Activated gamma-delta T cell treated with anti-CD3 and anti-CD28 coated beads, Interleukin-2, amount 50 U/mL, for 16 hours (primary cell): ENCODE data around the gene SLC25A25.
A peak's percentile ranks its signal among the peaks of the same experiment; 100 is the strongest.
"Not testable (repeated sequence)": the region's sequence is repeated elsewhere in the genome, so short reads cannot be mapped to it uniquely, and the experiment has no call there.

Experiments
- DNase-seq: peaks from one replicate; pipeline ENCODE4 v3.0.0-alpha.2; 2020; ENCODE audit warnings: low read depth

The SLC25A25 gene

DNA sequence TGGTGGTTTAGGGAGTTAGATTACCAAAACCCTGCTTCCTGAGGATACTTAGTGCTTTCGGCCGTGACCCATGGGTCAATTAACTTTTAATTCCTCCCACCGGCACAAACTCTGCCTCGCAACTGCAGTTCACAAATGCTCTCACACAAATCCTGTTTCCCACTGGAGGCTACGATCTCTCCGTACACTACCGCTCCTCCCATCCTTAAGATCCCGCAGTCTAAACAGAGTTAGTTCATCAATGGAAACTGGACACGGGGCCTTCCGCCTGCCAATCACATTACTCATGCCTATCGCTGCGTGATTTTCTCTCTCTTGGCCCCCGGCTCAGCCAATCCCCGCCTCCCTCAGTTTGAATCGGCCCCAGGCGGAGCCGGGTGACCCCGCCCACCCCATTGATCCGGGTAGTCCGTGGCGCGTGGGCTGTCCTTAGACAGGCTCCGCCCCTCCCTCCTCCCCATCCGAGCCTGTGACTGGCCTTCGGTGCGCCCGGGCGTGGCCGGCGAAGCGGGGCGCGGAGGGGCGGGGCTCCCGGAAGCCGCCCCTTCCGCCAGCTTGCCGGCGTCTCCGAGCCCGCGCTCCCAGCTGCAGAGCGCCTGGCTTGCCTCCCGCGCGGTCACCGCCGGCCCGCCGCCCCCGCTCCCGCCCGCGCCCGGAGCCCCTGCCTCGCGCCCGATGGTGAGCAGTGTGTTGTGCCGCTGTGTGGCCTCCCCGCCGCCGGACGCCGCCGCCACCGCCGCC, at the start of gene SLC25A25:
Gene SLC25A25 (plus strand): TSS at position 588 of the 741 bp plus-strand sequence. CDS start 88 bp downstream, at position 676.
- DNase-seq, result peak; percentile 100

DNA sequence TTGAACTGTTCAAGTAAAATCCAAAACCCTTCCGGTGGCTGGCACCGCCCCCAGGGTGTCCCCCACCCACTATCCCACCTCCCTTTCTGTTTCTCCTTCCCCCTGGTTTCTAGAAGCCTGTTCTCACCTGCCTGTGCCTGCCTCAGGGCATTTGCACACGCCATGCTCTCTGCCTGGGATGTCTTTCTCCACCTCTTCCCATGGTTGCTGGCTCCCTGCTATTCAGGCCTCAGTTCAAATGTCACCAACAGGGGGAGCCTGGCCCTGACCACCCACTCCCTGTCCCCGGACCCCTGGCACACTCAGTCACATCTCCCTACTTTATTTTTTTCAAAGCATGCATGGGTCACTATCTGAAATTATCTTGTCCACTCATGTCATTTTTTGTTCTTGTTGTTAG, 47.3 kb upstream of the SLC25A25 start:
- DNase-seq, result no peak

DNA sequence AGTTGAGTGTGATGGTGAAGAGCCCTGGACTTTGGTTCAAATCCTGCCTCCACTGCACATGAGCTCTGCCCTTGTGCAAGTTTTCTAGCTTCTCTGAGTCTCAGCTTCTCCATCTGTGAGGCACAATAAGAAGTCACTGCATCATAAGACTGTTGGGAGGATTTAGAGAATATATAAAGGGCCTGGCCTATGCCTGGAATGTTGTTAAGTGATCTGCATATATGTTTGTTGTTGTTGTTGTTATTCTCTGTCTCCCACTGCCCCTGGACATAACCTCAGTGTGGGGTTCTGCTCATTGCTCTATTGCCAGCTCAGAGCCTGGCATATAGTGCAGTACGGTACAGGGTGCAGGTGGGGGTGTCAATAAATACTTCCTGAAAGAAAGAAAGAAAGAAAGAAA, 46.9 kb upstream of the SLC25A25 start:
- DNase-seq, result no peak

DNA sequence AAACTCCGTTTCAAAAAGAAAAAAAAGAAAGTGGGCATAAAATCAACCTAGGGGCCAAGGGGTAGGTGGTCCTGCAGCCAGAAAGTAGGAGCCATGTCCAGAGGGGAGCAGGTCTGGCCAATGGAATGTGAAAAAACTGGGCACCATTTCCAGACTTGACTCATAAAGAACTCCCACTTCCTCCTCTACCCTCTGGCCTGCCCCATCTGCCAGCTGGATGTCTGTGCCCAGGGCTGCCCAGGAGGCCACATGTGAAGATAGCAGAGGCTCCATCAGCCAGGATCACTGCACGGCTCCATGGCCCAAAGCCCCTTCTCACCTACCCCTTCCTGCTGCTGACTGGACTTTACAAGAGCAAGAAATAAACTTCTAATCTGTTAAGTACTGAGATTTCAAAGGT, 45.1 kb upstream of the SLC25A25 start:
- DNase-seq, result no peak

DNA sequence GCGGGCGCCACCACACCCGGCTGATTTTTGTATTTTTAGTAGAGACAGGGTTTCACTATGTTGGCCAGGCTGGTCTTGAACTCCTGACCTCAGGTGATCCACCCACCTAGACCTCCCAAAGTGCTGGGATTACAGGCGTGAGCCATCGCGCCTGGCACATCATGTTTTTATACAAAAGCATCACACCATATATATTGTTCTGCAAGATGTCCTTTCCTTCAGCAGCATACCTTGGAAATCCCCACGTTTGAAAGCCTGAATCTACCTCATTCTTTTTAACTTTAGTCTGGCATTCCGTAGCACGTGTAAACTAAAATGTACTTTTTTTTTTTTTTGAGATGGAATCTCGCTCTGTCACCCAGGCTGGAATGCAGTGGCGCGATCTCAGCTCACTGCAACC, 44.4 kb upstream of the SLC25A25 start:
- not testable (repeated sequence) for DNase-seq

DNA sequence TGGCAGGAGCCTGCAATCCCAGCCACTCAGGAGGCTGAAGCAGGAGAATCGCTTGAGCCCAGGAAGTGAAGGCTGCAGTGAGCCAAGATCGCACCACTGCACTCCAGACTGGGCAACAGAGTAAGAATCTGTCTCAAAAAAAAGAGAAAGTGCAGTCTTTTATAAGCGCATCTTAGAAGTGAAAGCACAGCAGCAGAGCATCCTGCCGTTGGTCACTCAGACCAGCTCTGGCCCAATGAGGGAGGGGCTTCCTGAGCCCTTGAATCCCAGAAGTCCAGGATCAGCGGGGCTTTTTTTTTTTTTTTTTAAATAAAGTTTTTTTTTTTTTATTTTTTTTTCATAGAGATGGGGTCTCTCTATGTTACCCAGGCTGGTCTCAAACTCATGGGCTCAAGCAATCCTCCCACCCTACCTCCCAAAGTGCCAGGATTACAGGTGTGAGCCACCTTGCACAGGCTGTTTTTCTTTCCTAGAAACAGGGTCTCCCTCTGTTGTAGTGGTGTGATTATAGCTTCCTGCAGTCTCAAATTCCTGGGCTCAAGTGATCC, 43.2 kb upstream of the SLC25A25 start:
- DNase-seq, result no peak

DNA sequence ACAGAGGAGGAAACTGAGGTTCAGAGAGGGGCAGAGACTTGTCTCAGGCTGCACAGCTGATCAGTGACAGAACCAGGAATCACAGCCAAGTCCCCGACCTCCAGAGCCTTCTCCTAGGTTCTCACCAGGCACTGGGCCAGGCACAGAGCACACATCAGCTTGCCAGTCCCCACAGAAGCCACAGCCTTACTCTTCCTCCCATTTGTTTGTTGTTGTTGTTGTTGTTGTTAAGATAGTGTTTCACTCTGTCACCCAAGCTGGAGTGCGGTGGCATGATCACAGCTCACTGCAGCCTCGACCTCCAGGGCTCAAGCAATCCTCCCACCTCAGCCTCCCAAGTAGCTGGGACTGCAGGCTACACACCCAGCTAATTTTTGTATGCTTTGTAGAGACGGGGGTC, 42.3 kb upstream of the SLC25A25 start:
- no peak for DNase-seq

DNA sequence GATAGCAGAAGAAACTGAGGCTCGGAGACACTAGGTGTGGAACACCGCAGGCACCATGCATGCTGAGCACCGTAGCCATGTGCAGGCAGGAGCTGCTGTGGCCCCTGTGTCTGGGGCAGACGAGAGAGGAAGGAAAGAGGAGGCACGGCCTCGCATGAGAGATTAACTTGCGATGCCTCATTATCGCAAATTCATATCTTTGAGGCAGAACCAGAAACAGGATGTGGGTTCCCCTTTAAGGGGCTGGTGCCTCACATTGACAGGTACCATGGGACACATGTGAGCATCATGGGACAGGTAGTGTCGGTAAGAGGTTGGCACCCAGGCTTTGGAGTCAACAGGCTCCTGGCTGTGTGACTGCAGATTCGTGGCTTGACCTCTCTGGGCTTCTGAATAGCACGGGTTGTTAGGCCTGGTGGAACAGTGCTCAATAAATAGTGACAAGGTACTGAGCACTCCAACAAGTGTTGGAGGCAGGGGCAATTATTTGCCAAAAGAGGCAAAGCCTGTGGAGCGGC, 41.7 kb upstream of the SLC25A25 start:
- DNase-seq, result peak; percentile 69

DNA sequence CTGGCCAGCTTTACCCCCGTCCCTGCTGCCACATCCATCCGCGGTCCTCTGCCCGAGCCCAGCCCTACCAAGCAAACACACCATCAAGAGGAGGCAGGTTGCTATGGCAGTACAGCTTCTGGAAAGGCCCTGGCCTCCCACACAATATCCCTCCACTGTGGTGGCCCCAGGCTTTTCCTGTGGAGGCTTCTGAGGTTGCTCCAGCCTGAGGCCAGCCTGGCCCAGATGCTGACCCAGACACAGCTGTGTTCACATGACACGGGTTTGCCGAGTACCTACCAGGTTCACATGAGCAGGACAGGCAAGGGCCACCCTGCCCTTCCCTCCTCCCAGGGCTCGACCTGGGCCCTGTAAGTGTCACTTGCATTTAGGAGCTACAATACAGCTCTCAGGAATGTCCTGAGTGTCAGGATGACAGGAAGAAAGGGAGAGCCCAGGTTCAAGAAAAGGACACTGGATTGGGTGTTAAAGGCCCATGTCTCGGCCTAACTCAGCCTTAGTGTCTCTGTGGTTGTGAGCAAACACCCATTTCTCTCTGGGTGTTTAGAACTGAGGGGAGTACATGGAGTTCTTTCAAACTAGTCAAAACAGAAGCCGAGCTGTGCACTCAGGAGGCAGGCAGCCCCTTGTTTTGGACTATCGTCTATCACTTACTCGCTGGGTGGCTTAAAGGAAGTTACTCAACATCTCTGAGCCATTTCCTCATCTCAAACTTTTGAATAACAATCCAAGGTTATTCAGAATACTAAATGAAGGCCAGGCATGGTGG, 41.1 kb upstream of the SLC25A25 start:
- DNase-seq, result peak; percentile 34

DNA sequence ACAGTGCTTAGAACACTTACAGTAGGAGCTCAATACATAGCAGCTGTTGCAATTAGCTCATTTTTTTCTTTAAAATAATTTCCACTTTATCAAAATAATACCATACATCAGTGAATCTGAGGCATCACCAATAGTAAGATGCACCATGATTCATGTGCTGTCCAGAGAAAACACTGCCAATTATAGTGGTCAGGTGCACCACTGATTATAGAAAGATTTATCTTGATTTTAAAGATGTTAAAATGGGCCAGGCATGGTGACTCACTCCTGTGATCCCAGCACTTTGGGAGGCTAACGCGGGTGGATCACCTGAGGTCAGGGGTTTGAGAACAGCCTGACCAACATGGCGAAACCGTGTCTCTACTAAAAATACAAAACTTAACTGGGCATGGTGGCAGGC, 40.3 kb upstream of the SLC25A25 start:
- no peak for DNase-seq

DNA sequence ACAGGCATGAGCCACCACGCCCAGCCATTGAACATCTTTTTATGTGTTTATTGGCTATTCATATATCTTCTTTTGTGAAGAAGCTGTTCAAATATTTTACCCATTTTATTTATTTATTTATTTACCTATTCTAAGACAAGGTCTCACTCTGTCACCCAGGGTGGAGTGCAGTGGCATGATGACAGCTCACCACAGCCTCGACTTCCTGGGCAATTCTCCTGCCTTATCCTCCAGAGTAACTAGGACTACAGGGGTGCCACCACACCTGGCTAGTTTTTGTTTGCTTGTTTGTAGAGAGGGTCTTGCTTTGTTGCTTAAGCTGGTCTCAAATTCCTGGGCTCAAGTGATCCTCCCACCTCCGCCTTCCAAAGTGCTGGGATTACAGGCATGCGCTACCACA, 34.4 kb upstream of the SLC25A25 start:
- no peak for DNase-seq

DNA sequence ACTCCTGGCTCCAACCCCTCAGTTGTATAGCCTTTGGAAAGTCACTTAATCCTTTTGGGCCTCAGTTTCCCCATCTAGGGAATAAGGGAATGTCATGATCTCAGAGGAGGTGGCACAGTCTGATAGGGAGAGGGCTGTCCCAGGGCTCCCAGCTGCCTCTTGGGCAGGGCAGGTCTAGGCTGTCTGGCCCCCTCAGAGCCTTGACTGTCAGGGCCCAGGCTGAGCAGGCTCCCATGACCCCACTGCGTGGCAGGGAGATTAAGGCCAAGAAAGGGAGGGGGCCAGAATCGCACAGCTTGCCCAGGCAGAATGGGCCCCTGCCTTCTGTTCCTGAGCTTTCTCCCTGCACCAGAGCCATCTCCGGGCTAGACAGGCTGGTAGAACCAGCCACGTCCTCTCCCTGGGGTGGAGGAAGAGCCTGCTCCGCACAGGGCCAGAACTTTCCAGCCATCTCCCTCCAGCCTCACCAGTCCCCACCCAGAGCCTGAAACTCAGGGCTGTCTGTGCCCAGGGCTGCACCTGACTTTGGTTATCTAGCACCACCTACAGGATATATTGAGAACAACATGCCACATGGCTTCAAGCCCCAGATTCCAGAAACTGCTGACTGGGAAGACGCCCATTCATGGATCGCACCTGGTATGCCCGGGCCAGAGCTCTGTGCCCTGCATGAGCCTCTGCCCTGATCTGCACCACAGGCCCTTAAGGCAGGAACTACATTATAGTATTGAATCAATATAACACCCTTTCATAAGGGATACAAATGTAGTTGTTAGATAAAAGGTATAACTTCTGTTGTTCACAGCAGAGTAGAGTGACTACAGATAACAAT, 33.0 kb upstream of the SLC25A25 start:
- peak; percentile 49 for DNase-seq

DNA sequence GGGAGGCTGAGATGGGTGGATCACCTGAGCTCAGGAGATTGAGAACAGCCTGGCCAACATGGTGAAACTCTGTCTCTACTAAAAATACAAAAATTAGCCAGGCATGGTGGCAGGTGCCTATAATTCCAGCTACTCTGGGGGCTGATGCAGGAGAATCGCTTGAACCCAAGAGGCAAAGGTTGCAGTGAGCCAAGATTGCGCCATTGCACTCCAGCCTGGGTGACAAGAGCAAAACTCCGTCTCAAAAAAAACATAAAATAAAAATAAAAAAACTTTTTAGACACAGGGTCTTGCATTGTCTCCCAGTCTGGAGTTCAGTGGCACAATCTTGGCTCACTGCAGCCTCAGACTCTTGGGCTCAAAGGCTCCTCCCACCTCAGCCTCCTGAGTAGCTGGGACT, 31.5 kb upstream of the SLC25A25 start:
- DNase-seq, result not testable (repeated sequence)

DNA sequence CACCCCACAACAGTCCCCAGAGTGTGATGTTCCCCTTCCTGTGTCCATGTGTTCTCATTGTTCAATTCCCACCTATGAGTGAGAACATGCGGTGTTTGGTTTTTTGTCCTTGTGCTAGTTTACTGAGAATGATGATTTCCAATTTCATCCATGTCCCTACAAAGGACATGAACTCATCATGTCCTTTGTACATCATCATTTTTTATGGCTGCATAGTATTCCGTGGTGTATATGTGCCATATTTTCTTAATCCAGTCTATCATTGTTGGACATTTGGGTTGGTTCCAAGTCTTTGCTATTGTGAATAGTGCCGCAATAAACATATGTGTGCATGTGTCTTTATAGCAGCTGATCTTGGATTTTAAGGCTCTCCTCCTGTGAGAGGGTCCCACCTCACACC, 27.2 kb upstream of the SLC25A25 start:
- DNase-seq, result not testable (repeated sequence)

DNA sequence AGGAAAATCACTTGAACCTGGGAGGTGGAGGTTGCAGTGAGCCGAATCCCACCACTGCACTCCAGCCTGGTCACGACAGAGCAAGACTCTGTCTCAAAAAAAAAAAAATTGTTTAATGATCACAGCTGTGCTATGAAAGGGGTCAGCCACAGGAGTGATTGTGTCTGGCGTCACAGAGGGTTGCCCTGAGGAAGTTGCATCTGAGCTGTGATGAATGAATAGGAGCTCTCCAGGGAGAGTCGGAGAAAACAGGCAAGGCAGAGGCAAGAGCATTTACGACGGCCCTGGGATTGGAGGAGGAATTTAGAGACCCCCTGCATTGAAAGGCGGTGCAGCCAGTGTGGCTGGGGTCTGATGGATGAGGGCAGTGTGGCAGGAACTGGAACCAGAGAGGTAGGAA, 26.0 kb upstream of the SLC25A25 start:
- DNase-seq, result no peak

DNA sequence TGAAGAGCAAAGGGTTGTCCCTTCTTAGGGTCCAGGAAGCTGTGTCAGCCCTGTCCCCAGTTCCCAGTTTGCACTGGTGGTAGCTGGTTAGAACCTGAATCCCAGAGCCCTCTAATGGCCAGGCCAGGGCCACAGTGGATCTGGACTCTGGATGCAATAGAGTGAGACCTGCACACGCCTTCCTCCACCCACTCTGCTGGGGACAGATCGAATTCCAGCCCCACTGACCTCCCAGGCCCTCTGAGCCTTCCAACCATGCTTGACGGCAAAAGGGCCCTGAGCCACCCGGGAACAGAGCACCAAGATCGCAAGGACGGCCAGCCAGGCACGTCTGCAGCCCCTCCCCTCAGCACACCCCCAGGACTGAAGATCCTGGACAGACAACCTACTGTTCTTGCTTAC, 24.6 kb upstream of the SLC25A25 start:
- DNase-seq, result no peak

DNA sequence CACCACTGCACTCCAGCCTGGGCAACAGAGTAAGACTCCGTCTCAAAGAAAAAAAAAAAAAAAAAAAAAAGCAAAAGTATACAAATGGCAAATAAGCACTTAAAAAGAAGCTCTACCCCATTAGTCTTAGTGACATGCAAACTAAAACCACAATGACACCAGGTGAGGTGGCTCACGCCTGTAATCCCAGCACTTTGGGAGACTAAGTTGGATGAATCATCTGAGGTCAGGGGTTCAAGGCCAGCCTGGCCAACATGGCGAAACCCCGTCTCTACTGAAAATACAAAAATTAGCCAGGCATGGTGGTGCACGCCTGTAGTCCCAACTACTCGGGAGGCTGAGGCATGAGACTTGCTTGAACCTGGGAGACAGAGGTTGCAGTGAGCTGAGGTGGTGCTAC, 22.6 kb upstream of the SLC25A25 start:
- DNase-seq, result not testable (repeated sequence)

DNA sequence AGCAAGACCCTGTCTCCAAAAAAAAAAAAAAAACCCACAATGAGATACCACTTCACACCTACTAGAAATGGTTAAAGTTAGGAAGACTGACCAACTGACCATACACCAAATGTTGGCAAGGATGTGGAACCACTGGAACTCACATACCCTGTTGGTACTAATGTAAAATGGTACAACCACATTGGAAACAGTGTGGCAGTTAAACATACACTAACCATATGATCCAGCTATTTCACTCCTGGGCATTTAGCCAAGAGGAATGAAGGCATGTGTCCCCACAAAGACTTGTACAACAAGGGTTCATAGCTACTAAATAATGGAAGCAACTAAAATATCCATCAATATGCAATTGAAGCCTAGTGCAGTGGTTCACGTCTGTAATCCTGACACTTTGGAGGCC, 22.2 kb upstream of the SLC25A25 start:
- no peak for DNase-seq

DNA sequence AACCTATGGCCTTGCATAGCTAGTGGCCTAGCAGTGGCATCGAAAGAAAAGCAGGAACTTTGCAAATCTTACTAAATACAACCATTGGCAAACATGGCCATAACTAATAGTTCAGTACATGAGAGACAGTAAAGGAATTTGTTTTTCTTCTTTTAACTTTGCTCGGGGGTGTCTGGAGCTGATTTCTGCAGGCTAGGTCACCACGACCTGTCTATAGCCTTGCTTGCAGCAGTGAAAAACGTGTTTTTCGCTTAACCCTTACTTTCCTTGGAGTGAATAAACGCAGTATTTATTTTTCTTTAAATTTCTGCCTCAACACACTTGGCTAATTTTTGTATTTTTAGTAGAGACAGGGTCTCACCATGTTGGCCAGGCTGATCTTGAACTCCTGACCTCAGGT, 20.8 kb upstream of the SLC25A25 start:
- DNase-seq, result no peak

DNA sequence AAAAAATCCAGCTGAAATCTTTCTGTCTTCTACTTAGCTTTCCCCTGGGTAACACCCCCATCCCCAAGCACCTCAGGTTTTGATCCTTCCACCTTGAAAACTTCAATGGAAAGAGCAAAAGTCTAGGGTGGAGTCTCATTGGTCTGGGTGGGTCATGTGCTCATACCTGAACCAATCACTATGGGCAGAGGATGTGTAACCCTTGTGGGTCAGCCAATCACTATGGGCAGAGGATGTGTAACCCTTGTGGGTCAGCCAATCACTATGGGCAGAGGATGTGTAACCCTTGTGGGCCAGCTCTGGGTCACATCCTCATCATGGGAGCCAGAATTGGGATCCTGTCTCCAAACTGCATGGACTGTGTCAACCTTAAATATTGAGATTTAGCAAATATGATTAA, 19.4 kb upstream of the SLC25A25 start:
- DNase-seq, result no peak

DNA sequence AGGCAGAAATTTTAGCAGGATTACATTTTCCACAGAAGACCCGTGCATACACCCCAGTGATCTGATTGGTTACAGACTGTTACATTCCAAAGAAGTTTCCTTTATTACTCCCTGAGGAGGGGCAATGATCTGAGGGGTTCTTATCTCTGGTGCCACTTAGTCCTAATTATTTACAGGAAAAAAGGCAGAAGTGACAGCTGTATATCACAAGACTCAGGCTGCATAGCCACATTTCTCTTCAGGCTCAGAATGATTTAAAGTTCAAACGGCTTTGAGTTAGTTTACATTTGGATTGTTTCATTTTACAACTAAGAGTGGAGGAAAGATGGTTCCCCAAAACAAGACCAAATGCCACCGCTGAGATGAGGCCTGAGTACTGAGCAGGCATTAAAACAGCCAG, 18.2 kb upstream of the SLC25A25 start:
- no peak for DNase-seq
